HG03378 (cell line): ENCODE data around the gene CASP8AP2.
"Not testable (repeated sequence)": the region's sequence is repeated elsewhere in the genome, so short reads cannot be mapped to it uniquely, and the experiment has no call there.

Experiments
- ATAC-seq: cut with Tn5 transposase; IDR thresholded peaks from one replicate; pipeline ENCODE4 v1.9.1; 2021; ENCODE audit warnings: mild to moderate bottlenecking, moderate library complexity; ENCODE audit not compliant: unreplicated experiment

The CASP8AP2 gene

DNA sequence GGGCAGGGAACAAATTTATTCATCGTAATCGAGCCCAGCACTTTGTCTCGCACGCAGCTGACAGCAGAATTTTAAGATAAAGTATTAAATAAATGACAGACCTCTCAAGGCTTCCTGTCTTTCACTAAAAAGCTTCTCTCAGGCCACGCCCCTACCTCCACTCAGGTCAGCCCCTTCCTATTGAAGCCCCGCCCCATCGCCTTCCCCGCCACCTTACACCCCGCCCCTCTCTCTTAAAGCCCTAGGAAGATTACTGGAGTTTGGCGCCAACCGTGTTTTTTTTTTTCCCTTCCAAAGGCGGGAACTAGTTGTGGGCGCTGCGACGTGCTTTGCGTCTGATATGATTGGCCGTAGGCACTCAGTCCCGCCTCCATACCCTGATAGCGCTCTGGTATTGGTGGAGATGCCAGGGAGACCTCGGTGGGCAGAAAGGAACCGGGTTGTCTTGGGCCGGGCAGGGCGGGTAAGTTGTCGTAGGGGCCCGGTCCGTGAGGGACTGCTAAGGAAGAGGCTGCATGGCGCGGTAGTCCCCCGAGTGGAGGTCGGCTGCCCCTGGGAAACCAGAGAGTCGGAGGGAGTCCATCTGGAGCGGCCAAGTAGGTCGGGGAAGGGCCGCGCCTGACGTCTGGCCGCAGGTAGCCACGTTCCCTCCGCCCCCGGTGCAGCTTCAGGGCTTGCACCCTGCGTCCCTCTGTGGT, at the start of gene CASP8AP2:
CASP8AP2 (plus strand) TSS at position 409 of the 698 bp plus-strand sequence.
- peak; percentile 98 for ATAC-seq

GRCh38 chr6:89781070-89782034, 48.3 kb upstream of the CASP8AP2 start:
- ATAC-seq: no peak

DNA sequence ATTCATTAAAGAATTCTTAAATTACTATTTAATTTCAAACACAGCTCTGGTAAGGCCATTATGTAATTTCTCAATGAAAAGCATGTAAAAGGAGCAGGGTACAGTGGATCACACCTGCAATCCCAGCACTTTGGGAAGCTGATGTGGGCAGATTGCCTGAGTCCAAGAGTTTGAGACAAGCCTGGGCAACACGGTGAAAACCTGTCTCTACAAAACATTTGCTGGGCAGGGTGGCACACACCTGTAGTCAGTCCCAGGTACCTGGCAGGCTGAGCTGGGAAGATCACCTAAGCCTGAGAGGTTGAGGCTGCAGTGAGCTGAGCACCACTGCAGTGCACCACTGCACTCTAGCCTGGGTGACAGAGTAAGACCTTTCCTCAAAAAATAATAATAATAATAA, 47.5 kb upstream of the CASP8AP2 start:
- no peak for ATAC-seq

DNA sequence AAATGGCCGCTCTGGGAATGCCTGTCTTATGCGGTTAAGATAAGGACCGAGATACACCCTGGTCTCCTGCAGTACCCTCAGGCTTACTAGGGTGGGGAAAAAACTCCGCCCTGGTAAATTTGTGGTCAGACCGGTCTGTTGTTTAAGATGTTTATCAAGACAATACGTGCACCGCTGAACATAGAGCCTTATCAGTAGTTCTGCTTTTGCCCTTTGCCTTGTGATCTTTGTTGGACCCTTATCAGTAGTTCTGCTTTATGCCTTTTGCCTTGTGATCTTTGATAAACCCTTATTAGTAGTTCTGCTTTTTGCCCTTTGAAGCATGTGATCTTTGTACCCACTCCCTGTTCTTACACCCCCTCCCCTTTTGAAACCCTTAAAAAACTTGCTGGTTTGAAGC, 46.4 kb upstream of the CASP8AP2 start:
- not testable (repeated sequence) for ATAC-seq

- no peak for ATAC-seq
Observed at GRCh38 chr6:89784838-89785237, 44.8 kb upstream of the CASP8AP2 start.

DNA sequence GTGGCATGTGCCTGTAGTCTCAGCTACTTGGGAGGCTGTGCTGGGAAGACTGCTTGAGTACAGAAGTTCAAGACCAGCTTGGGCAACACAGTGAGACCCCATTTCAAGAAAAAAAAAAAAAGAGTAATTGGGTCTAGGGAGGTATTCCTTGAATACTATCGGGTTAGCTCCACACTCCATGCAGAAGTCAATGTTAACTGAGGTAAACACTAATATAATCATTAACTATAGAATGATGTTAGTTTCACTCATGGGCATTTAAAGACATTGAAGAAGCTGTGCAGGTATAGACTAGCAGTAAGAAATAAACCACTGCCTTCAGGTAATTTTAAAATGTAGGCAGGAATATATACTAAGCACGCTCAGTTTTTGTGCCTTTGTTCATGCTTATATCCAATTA, 42.7 kb upstream of the CASP8AP2 start:
- no peak for ATAC-seq

DNA sequence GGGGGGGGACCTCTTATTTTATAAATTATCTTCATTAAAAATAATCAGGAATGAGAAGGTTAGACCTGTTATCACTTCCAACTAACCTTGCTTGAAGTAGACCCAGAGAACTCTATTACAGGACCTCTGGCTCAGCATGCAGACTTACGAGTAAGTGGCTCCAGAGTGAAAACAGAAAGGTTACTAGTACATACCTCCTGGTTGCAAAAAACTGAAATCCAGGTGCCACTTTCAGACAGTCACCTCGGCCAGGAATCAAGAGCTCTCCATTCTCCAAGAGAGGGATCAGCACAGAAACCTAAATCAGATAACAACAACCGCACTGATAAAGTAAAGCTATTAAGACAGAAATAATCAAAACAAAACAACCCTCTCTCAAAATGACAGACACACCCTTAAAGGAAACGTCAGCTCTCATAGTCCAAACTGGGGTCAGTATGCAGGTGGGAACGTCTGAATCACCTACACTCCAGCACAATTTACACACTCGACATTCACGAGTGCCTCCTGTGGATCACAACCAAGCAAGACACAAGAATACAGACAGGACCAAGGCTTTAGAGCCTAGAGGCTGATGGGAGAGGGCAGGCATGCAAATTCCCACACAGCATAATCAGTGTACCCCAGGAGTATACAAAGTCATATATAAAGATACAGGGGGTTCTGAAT, 41.9 kb upstream of the CASP8AP2 start:
- no peak for ATAC-seq

DNA sequence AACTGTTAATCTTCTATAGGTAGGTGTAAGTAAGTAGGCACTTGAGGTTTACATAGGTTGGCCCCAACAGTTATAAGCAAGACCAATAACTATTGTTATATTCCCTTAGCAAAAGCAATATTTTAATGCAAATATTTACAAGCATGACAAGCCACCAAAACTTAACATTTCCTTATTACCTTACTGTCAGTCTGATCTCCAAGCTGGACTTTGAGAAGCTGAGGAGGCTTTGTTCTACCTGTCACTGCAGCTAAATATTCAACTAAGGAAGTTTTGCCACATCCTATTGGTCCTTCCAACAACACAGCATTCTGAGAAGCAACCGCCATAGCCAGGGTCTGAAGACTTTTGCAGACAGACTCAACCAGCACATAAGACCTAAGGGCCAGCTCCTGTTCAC, 39.7 kb upstream of the CASP8AP2 start:
- no peak for ATAC-seq

DNA sequence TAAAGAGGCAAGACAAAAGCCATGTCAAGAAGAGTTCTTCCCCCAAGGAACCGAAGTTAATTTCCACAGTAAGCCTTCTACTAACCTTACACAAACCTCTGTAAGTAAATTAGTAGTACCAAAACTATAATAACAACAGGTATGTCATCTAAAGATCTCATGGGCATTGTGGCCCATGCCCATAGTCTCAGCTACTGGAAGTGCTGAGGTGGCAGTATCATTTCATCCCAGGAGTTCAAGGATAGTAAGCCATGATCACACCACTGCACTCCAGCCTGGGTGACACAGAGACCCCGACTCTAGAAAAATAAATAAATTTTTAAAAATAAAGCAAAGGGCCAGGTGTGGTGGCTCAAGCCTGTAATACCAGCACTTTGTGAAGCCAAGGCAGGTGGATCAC, 39.3 kb upstream of the CASP8AP2 start:
- ATAC-seq: no peak

DNA sequence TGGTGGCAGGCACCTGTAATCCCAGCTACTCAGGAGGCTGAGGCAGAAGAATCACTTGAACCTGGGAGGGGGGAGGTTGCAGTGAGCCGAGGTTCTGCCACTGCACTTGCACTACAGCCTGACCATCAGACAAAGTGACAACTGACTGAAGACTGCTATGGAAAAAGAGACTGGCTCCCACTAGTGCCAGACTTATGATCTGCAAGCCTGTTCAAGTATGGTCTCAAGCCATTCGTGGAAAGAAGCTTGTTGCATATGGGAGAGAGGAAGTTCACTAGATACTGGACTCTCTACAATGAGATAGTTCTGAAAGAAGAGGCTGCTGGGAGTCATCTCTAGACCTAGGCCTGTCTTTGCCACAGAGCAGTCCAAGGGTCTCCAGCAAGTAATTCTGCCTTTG, 36.8 kb upstream of the CASP8AP2 start:
- ATAC-seq: peak; percentile 84

DNA sequence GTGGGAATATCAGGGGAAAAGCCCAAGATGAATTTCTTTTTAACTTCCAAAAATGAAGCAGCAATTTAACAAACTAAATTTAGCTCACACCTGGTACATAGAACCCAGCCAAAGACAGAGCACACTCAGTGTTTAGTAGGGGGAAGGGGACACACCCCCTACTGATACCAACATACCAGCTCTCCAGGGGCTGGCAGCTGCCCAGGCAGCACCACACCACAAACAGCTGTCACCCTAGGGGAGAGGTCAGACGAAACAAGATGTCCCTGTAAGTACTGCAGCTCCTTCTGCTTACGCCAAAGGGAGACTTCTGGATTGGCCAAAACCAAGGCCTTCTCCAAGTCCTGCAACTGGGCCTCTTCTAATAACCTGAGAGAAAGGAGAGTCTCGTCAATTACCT, 36.1 kb upstream of the CASP8AP2 start:
- no peak for ATAC-seq

GRCh38 chr6:89794324-89794723, 35.4 kb upstream of the CASP8AP2 start:
- ATAC-seq: no peak

- ATAC-seq: no peak
Observed at GRCh38 chr6:89797317-89797716, 32.4 kb upstream of the CASP8AP2 start.

DNA sequence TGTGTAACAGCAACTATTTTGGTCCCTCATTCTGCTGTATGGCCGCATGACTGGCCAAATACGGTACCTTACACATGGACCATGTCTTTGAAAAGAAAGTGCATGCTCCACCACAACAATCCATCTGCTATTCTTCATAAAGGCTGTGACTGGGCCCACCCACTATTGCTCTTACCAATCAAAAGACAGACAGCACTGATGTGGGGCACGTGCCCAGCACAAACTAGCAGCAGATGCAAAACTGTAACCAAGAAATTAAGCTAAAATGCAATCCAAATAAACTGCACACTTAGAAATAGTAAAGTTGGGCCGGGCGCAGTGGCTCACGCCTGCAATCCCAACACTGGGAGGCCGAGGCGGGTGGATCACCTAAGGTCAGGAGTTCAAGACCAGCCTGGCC, 30.6 kb upstream of the CASP8AP2 start:
- no peak for ATAC-seq

- no peak for ATAC-seq
Observed at GRCh38 chr6:89799756-89800155, 29.9 kb upstream of the CASP8AP2 start.

DNA sequence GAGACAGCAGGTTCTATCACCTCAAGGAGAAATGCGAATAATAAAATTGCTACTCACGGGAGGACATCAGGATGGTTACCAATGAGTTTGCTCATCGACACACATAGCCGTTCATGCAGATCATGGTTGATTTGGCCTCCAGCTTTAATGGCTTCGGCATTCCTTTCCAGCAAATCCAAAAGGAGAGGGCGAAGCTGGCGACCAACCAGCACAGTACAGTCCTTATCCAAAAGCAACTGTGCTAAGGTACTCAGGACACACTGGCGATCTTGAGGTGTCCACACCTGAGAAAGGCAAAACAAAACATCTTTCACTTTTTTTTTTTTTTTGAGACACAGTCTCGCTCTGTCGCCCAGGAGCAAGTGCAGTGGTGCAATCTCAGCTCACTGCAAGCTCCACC, 26.4 kb upstream of the CASP8AP2 start:
- ATAC-seq: no peak

GRCh38 chr6:89805814-89806371, 23.8 kb upstream of the CASP8AP2 start:
- no peak for ATAC-seq

GRCh38 chr6:89807581-89807980, 22.1 kb upstream of the CASP8AP2 start:
- no peak for ATAC-seq

- not testable (repeated sequence) for ATAC-seq
Observed at GRCh38 chr6:89813422-89813821, 16.3 kb upstream of the CASP8AP2 start.

DNA sequence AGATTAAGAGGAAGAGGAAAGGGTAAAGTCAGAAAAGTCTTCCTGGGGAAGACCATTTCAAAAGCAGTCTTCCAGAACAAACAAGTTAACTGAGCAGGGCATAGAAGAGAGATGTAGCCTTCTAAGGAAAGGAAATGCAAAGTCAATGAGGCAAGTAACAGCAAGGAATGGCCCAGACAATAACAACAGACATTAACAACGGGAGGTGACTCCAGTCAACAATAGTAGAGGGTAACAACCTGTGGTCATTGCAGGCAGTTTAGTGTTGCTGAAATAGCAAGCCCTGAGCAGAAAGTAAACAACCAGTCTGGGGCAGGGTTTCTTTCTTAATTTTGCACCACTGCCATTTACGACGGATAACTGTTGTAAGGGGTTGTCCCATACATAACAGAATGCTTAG, 12.2 kb upstream of the CASP8AP2 start:
- no peak for ATAC-seq

DNA sequence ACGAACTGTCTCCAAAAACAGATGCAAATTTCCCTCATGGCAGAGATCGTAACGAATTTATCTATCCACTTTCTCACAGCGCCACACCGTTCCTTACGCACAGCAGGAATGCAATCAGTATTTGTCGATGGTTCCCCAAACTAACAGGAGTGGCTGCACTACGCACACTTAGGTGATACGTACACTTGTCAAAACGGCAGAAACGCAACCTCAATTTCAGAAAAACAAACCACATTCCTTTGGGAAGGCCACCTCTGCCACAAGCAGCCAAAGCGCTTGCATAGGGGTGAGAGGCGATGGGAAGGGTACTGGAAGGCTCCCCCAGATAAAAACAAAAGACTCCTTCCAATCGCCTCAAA, 10.7 kb upstream of the CASP8AP2 start:
- ATAC-seq: peak; percentile 34
